NB4 (cell line): Measurements from ENCODE around the gene NFKBIE.

ENCODE experiments used
- DNase-seq: peaks from one replicate; pipeline ENCODE4 v3.0.0; 2010; ENCODE audit warnings: low read depth
- H3K4me3 ChIP-seq: one replicate; pipeline ENCODE4 v1.5.1; 2011; ENCODE audit warnings: mild to moderate bottlenecking, low read depth, low read length, moderate library complexity
- MYC ChIP-seq: IDR thresholded peaks from 2 replicates; pipeline ENCODE4 v1.6.1; 2011; ENCODE audit warnings: low read depth, low read length
- POLR2A ChIP-seq: IDR thresholded peaks from 2 replicates; pipeline ENCODE4 v1.6.1; 2011; ENCODE audit warnings: mild to moderate bottlenecking; ENCODE audit not compliant: insufficient read length; ENCODE audit errors: extremely low read depth
- TF ChIP-seq, protein P1 (sequence below): IDR thresholded peaks from 2 replicates; pipeline ENCODE4 v1.6.1; 2011; ENCODE audit warnings: low read depth, low read length
- TF ChIP-seq, protein P2 (sequence below): IDR thresholded peaks from one replicate; pipeline ENCODE4 v1.5.1; 2012; ENCODE audit warnings: low read depth, low read length

NFKBIE gene

DNA sequence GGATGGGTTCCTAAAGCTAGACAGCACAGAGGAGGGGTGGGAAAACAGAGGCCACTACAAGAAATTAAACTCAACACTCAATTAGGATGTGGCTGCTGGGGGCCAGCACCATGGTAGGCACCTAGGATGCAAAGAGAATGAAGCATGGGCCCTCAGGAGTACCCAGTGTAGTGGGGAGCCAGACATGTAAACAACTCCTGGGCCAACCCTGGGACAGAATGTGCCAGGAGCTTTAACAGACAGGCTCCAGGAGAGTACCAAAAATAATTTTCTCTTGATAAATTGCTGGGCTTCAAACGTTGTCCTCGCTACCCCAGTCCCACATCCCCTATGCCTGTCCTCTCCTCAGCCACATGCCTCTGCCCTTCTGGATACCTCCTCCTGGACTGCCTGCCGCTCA, 6.6 kb upstream of the NFKBIE start:
- TF ChIP-seq, protein P1, sequence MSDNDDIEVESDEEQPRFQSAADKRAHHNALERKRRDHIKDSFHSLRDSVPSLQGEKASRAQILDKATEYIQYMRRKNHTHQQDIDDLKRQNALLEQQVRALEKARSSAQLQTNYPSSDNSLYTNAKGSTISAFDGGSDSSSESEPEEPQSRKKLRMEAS = no peak
- TF ChIP-seq MYC (no peak), POLR2A (no peak)
- TF ChIP-seq, protein P2, sequence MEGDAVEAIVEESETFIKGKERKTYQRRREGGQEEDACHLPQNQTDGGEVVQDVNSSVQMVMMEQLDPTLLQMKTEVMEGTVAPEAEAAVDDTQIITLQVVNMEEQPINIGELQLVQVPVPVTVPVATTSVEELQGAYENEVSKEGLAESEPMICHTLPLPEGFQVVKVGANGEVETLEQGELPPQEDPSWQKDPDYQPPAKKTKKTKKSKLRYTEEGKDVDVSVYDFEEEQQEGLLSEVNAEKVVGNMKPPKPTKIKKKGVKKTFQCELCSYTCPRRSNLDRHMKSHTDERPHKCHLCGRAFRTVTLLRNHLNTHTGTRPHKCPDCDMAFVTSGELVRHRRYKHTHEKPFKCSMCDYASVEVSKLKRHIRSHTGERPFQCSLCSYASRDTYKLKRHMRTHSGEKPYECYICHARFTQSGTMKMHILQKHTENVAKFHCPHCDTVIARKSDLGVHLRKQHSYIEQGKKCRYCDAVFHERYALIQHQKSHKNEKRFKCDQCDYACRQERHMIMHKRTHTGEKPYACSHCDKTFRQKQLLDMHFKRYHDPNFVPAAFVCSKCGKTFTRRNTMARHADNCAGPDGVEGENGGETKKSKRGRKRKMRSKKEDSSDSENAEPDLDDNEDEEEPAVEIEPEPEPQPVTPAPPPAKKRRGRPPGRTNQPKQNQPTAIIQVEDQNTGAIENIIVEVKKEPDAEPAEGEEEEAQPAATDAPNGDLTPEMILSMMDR = no peak
- no peak overlapping the region for H3K4me3 ChIP-seq
- DNase-seq = no peak

DNA sequence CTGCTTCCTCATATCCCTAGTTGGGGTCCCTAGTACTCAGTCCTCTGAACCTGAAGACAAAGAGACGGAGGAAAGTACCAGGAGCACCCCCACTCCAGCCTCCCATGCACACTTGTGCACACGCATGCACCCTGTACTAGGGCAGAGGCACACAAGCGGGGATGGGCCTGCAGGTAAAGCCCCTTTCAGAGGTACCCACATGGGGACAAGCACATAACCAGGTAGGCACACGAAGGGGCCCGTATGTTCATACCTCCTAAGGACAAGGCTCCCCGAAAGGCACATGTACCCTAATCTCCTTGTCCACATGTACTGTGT, 6.0 kb upstream of the NFKBIE start:
- TF ChIP-seq, protein P2 = no peak
- TF ChIP-seq, protein P1 = no peak
- TF ChIP-seq POLR2A = no peak
- no peak for TF ChIP-seq MYC
- H3K4me3 ChIP-seq = no peak overlapping the region

DNA sequence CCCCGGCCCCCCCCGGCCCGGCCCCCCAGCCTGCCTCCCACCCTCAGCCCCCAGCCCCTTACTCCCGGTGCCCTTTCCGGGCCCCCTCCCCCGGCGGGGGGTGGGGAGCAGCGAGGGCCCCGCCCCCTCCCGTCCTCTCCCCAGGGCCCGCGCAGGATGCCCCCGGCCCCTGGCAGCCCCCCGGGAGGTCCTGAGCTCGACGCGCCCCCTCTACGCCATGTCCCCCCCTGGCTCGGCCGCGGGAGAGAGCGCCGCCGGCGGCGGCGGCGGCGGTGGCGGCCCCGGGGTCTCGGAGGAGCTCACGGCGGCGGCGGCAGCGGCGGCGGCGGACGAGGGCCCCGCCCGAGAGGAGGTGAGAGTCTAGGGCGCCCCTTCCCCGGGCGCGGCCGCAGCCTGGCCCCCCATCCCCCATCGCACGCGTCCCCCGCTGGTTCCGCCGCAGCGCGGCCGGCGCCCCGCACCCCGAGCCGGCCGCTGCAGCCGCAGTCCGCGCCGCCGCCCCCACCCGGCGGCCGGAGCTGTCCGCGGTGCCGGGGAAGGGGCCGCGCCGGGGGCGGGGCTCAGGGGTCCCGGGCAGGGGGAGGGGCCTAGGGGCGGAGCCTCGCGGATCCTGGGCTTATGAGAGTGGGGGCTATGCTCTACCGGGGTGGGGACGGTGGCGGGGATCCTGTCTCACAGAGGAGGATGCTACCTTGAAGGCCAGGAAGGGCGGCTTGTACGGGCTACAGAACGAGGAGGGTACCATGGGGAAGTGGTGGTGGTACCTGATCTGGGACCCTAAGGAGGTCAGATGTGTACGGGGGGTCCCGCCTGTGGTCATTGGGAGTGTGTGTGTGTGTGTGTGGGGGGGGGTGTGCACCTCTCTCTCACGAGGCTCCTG, 5.4 kb upstream of the NFKBIE start:
- no peak for DNase-seq
- H3K4me3 ChIP-seq = no peak overlapping the region
- TF ChIP-seq POLR2A (no peak), MYC (no peak)
- TF ChIP-seq, protein P2 = no peak
- TF ChIP-seq, protein P1 = no peak

More for the DNA sequence above, 6.0 kb upstream of the NFKBIE start:
- DNase-seq = no peak

DNA sequence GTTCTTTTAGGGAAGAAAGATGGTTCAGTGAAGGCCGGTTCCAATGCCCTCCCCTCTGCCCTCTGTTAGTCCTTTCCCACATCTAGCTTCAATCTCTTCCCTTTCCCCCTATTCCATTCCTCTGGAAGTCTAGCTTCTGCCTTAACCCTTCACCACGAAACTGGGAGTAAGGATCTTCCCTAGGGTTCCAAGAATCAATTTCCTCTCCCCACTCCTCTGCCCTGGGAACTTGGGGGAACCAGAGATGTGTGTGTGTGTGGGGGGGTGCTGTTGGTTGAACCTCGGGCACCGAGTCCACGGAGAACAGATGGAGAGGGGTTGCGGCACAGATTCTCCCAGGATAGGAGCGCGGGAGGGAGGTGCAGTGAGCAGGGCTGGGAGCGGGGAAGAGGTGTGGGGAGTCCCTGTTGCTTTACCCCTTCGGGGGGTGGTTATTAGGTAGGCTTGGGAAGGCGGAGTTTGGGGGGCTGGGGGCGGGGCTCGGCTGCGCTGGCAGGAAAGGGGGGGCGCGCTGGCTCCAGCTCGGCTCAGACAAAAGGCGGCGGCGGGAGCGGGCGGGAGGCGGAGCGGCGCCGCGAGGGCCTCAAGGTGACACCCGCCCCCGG, 4.7 kb upstream of the NFKBIE start, which contains the start of gene TMEM151B:
Gene TMEM151B (plus strand): TSS at position 530 of the 605 bp plus-strand sequence. CDS start 293 bp downstream, outside the sequence.
- TF ChIP-seq POLR2A (no peak), MYC (no peak)
- TF ChIP-seq, protein P1 = no peak
- TF ChIP-seq, protein P2 = no peak
- H3K4me3 ChIP-seq = no peak within 1 kb of the TSS
- no peak for DNase-seq

DNA sequence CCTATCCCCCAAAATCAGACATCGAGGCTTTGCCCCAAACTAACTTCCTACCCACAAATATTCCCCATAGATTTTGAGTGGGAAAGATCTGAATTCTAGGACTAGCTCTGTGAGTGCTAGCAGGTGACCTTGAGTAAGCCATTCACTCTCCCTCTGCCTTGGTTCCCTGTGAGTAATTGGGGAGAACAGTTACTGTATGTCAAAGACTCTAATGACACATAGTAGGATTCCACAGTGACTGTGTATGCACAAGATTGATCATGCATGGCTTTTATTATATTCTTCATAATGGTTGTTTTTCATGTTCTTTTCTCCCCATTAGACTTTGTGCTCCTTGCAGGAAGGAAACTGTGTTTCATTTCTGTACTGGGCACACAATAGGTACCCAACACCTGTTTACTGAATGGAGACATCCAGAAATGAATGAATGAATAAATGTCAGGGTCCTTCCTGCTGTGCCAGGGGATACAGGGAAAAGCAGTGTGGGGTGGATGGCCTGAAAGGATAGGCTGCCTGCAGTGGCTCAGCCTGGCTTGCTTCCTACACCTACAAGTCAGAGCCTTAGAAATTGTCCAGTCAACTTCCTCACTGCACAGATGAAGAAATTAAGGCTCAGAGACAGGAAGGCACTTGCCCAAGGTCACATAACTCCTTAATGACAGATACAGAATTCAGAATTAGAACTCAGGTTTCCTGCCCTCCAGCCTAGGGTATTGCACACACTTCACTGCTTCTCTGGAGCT, 4.0 kb upstream of the NFKBIE start:
- TF ChIP-seq, protein P1 = no peak
- TF ChIP-seq POLR2A (no peak), MYC (no peak)
- TF ChIP-seq, protein P2 = no peak
- DNase-seq = no peak
- no peak overlapping the region for H3K4me3 ChIP-seq
